Suppressor macrophage treated with lipopolysaccharide for 4 hours (primary cell): ENCODE results near the gene HLA-F.
A peak's percentile ranks its signal among the peaks of the same experiment; 100 is the strongest.

ENCODE experiments used
- DNase-seq: peaks from one replicate; pipeline ENCODE4 v3.0.0-alpha.2; 2020

Gene HLA-F

DNA sequence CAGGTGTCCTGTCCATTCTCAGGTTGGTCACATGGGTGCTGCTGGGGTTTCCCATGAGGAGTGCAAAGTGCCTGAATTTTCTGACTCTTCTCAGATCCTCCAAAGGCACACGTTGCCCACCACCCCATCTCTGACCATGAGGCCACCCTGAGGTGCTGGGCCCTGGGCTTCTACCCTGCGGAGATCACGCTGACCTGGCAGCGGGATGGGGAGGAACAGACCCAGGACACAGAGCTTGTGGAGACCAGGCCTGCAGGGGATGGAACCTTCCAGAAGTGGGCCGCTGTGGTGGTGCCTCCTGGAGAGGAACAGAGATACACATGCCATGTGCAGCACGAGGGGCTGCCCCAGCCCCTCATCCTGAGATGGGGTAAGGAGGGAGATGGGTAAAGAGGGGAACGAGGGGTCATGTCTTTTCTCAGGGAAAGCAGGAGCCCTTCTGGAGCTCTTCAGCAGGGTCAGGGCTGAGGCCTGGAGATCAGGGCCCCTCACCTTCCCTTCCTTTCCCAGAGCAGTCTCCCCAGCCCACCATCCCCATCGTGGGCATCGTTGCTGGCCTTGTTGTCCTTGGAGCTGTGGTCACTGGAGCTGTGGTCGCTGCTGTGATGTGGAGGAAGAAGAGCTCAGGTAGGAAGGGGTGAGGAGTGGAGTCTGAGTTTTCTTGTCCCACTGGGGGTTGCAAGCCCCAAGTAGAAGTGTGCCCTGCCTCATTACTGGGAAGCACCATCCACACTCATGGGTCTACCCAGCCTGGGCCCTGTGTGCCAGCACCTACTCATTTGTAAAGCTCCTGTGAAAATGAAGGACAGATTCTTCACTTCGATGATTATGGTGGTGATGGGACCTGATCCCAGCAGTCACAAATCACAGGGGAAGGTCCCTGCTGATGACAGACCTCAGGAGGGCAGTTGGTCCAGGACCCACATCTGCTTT lies 2.0 kb downstream of the HLA-F start:
- no peak for DNase-seq

DNA sequence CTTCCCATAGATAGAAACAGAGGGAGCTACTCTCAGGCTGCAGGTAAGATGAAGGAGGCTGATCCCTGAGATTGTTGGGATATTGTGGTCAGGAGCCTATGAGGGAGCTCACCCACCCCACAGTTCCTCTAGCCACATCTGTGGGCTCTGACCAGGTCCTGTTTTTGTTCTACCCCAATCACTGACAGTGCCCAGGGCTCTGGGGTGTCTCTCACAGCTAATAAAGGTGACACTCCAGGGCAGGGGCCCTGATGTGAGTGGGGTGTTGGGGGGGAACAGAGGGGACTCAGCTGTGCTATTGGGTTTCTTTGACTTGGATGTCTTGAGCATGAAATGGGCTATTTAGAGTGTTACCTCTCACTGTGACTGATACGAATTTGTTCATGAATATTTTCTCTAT lies 2.8 kb downstream of the HLA-F start:
- DNase-seq, result no peak

DNA sequence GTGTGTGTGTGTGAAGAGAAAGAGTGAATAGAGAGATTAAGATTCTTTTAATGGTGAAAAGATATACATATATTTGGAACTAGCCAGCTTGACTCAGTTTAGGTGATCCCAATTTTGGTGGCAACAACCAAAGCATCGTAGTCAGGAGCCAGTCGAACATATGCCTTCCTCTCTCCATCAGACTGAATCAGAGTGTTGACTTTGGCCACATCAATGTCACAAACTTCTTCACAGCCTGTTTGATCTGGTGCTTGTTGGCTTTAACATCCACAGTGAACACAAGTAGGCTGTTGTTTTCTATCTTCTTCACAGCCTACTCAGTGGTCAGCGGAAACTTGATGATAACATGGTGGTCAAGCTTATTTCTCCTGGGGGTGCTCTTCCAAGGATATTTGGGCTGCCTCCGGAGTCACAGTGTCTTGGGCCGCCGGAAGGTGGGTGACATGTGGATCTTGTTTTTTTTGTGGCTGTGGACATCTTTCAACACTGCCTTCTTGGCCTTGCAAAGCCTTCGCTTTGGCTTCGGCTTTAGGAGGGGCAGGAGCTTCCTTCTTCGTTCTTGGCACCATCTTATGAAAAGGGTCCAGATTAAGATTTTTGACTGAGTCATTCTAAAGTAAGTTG lies 3.4 kb downstream of the HLA-F start:
- no peak for DNase-seq

DNA sequence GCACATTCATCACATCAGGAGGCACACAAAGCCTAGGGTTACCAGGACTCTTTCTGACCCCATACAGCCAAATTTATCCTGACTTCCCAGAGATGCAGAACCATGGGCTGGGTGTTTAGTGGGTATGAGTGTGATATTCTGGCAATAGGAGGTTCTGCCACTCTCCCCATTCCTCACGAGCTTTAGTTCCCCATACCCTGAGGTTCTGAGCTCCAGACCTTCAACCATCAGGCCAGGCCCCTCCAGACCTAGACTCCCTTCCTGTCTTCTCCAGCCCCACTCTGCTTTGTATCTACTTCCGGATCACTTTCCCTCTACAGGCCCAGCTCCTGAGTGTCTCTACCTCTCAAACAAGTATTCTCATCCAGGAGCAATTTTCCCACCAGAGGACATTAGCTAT lies 4.4 kb downstream of the HLA-F start:
- DNase-seq, result no peak

DNA sequence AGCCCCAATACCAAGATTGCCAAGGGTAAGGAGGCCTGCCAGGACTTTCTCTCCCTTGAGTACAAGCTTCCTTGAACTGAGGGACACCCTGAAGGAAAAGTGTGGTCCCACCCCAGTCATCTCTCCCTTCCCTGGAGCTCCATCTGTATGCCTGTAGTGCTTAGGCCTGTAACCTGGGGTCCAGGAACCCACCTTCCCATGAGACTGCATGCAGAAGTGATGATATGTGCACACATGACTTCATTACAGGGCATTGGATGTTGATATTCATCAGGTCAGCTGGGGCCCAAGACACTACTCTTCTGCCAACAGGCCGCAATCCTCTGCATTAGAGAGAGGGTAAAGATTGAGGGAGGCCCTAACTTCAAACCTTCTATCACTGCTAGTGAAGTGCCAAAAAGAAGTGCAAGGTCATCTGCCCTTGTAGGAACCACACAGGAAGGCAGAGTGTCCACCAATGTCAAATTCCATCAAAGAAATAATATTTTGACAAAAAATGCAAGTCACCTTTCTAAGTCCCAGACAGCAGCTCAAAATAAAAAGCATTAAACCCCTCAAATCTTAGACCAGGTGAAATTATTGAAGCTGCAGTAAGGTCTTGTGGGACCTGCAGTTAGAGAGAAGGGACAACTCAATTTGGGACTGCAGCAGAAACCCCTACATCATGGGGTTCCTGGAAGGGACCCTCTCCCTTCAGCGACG lies 5.1 kb downstream of the HLA-F start:
- no peak for DNase-seq

DNA sequence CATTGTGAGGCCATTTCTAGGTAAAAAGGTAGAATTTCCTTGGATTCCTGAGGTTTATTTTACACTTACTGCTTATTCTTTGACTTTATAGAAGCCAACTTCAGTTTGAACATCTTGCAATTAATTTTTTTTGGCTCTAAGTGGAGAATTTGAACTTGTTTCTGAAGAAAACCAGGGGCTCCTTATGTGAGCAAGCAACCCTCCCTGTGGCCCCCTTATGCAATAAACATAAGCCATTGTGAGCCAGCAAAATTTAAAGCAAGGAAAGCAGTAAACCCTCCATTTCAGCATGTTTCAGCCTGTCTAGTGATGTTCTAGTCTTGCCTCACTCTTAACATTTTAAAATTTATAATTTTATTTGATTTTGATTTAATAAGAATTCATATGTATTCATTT lies 5.6 kb downstream of the HLA-F start:
- DNase-seq, result no peak

DNA sequence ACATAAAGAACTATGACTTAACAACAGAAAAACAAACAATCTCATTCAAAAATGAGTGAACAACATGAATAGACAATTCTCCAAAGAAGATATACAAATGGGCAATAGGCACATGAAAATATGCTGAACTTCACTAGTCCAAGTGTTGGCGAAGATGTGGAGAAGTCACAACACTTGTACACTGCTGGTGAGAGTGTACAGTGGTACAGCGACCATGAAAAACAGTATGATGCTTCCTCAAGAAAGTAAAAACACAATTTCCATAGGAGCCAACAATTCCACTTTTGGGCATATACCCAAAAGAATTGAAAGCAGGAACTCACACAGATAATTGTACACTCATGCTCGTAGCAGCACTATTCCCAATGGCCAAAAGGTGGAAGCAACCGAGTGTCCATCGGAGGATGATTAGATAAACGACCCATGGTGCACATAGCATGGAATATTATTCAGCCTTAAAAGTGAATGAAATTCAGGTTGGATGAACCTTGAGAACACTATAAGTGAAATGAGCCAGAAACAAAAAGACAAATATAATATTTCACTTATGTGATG lies 6.6 kb downstream of the HLA-F start:
- no peak for DNase-seq

DNA sequence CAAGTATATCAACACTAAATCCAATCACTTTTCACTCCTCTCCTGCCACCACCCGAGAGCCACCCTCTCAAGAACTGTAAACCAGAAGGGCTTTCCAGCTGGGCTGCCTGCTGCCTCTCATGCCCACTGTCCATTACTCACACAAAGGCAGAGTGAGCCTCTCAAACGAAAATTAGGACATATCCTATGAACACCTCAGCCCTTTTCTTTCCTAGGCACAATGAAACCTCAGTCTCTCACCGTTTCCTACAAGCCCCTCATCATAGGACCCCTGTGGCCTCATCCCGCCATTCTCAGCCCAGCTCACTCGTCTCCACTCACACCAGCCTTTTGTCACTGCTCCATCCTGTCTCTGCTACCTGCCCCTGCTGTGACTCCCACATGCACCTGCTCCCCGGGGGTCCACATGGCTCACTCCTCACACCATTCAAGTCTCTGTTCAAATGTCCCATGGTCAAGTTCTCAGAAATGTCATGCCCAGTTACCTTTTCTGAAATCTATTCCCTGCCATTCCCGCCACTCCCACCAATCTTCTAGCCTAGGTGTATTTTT lies 7.4 kb downstream of the HLA-F start:
- DNase-seq, result no peak

DNA sequence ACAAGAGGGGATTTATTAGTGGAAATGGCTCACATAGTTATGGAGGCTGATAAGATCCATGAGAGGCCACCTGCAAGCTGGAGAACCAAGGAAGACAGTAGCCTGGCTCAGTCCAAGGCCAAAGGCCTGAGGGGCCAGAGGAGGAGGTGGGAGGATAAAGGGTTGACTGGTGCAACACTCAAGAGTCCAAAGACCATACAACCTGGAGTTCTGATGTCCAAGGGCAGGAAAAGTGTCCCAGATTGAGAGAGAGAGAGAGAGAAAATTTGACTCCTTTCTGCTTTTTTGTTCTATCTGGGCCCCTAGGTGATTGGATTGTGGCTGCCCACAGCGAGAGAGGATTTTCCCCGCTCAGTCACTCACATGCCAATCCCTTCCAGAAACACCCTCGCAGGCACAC lies 8.0 kb downstream of the HLA-F start:
- no peak for DNase-seq

DNA sequence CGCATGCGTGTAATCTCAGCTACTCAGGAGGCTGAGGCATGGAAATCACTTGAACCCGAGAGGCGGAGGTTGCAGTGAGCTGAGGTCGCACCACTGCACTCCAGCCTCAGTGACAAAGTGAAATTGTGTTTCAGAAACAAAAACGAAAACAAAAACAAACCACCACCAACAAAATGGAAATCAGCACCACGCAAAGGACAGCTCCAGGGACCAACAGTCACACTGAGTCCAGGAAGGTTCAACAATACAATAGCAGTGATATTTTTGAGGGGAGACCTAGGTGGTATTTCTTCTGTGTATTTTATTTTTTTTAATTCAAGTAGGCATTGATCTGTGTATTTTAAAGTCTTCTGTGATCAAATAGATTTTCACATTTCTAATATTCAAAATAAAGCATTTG lies 9.8 kb downstream of the HLA-F start:
- DNase-seq, result no peak

DNA sequence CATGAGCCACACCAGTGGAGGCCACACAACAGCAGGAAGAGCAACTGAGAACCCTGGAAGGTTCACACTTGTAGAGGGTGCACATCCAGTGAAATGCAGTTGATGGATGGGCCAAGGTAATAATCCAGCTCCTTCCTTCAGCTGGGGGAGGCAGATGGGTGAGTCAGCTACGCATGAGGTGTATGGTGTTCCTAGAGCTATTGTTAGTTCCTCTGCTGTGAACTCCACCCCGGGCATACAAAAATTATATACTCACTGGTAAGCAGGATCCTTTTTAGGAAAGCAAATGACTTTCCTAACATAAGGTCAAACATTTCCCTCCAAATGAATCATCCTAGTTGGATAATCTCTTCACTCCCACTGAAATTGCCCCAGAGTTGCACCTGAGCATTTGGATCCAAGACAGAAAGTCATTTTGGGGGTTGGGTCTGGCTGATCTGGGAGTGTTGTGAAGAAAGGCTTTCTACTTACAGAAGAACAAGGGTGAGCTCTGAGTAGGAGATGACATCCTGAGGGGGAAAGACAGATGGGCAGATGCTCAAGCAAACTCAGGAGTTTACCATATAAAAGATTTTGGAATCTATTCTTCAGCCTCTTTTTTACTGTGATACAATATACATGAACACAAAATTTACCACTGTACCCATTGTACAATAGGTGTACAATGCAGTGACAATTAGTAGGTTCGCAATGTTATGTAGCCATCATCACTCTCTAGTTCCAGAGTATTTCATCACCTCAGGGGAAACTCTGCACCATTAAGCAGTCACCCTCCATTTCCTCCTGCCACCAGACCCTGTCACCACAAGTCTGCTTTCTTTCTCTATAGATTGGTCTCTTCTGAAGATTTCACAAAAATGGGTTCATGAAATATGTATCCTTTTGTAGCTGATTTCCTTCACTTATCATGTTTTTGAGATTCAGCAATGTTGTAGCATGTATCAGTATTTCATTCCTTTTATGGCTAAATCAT lies 11.1 kb downstream of the HLA-F start:
- peak; percentile 30 for DNase-seq

DNA sequence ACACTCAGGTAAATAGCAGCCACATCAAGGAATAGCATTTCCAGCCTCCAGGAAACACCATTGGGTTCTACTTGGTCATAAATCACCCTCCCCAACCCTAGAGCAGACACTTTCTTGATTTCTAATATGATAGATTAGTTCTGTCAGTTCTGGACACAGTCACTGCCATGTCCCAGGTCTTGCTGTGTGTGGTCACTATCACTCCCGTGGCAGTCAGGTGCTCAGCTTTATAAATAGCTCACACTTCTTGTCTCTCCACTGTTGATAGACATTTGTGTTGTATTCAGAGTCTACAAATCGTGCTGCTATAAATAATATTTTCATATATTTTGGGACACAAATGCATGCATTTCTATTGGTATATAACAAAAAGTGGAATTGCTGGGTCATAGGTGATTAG lies 13.3 kb downstream of the HLA-F start:
- no peak for DNase-seq

DNA sequence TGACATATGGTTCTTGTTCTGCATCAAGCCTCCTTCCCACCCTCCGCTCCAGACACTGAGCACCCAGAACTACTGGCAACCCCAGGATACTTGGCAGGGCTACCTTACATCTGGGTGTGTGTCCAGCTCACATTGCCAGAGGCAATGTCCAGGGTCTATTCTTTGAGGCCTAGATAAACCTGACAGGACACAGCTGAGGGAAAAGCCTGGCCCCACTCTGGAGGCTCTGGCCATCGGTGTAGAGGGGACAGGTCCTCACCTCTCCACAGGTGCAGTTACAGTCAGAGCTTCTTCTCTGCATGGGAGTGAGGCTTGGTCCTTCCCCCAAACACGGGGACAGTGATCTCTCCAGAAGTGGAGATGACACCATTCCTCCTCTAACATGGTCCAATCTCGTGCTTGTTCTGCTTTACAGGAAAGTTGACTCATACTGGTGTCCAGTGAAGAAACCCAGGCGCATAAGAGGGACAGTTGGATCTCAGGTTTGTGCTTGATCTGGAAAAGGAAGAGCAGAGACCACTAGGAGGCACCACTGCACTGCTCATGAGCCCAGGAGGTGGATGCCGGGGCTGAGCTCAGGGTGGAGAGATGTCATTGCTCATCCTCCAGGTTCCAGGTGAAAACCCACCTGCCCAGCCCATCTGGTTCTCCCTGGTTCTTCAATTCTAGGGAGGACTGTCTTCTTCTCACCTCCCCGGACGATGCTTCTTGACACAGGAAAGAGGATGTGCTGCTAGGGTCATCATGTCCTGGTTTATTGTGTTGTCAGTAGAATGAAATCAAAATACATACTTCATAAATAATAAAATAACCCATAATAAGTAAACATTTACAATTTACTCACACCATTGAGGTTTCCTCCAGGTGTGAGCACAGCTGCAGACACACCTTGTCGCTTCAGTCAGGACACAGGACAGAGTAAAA lies 14.7 kb downstream of the HLA-F start:
- peak; percentile 85 for DNase-seq

DNA sequence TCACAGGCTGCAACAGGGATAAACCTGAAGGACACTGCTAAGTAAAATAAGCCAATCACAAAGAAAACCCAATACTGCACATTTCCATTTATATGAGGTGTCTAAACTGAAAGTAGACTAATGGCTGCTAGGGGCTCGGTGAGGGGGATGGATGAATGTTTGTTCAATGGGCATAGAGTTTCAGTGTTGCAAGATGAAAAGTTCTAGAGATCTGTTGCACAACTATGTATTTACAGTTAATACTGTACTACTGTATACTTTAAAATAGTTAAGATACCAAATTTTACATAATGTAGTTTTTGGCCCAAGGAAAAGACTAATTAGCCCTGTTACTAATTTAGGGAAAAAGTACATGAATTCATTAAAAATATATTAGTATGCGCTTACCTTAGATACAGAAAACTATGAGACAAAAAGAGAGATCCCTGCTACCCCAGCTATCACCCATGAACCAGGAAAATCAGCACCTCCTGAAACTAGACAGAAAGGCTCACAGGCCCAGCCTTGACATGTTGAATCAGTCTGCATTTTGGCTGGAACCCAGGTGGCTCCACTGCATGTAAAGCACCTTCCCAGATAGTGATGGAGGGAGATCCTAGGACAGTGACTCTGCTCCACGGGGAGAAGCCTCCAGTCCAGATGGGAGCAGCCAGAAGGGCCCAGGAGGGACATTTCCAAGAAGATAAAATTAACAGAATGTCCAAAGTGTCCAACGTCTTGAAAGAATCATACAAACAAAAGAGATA lies 16.1 kb downstream of the HLA-F start:
- DNase-seq, result no peak

DNA sequence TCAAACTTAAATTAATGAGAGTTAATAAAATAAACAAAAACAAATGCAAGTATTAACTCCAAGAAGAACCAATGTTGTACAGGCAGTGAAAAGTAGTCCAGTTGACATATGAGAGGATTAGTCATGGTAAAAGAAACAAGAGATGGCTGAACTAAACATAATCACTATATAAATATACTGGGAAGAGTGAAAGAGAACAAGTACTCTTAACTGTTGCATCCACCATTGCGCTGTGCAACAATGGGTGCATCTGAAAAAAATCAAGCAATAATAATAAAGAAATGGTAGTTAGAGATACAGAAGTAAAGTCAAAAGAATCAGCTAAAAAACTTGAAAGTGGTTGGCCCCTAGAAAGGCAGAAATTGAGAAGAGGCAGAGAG lies 16.6 kb downstream of the HLA-F start:
- DNase-seq, result no peak

DNA sequence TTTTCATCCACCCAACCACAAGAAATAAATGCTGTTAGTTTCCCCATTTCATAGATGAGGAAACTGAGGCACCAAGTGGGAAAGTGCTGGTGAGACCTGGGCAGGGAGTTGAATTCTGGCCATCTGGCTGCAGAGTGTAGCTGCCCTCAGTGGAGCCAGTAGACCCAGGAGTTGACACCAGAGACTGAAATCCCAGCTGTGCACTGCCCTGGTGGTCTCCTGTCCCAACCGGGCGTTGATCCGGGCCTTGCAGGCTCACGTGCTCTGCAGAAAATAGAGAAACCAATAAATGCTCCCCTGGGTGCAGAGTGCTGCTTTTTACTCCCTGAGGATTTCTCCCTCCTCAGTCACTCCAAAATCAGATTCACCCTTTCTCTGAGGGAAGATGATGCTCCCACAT lies 18.4 kb downstream of the HLA-F start:
- no peak for DNase-seq

DNA sequence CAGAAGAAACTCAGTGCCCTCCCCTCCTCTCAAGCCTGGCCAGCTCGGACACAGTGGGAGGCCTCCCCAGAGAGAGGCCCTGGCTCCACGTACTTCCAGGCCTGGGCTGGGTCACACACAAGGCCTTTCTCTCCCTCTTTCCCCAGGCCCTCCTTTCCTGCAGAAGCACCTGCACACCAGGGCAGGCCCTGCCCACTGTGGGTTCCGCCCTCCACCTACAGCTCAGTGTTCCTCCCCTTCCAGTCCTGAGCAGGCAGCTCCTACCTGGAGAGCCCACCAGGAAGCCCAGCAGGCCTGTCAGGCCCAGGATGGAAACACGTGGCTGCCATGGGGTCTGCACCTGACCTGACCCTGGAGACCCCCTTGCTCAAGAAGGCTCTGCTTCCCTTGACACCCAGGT lies 18.9 kb downstream of the HLA-F start:
- DNase-seq, result no peak

DNA sequence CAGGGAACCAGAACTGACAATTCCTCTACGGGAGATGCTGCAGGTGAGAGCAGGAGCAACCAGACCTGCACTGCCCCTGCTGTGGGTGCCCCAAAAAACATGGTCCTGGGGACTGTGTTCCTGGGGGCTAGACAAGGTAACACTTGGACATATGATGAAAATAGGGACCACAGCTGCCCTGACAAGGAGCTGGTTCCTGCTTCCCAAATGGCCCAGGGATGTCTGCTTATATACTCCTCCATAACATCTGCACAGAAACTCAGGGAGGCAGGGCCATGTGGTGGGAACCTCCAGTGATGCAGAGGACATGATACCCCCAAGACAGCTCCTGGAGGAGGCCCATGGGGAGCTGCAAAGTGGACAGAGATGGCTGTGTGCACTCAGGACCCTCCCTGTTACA lies 19.8 kb downstream of the HLA-F start:
- no peak for DNase-seq

DNA sequence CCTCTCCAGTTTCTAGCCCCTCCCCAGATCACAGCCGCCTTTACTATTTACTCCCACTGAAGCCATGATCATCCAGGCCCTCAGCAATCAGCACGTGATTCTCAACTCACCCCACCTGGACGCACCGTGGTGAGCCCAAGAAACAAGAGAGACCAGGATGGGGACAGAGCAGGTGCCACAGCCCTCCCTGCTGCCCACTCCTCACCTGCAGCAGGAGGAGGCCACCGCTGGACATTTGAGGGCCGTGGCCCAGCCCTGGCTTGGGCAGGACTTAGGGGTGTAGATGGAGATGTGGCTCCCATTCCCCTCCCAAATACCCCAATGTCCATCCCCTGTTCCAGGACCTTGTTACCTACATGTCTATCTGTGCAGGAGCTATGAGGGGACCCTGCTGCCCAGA lies 20.3 kb downstream of the HLA-F start:
- no peak for DNase-seq

DNA sequence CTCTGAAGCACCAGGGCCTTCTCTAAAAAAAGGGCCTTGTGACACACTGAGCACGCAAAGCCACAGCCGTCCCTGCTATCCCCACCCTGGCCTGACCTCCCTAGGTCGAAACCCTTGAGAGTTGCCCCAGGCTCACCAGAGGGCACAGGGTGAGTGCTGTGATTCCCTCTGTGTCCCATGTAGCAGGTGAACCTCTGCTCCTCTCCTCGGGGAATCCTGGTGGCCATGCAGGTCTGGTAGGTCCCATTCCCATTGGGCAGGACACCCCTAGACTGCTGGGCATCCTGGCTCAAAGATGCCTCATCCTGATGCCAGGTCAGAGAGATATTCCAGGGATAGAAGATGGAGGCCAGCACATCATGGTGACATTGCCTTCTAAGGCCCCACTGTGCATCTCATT lies 20.9 kb downstream of the HLA-F start:
- no peak for DNase-seq
